GM18870 (cell line): Measurements from ENCODE around the gene ATP10B.

Experiments
- ATAC-seq: cut with Tn5 transposase; IDR thresholded peaks from one replicate; pipeline ENCODE4 v1.9.1; 2021; ENCODE audit warnings: moderate library complexity; ENCODE audit not compliant: unreplicated experiment

ATP10B gene

DNA sequence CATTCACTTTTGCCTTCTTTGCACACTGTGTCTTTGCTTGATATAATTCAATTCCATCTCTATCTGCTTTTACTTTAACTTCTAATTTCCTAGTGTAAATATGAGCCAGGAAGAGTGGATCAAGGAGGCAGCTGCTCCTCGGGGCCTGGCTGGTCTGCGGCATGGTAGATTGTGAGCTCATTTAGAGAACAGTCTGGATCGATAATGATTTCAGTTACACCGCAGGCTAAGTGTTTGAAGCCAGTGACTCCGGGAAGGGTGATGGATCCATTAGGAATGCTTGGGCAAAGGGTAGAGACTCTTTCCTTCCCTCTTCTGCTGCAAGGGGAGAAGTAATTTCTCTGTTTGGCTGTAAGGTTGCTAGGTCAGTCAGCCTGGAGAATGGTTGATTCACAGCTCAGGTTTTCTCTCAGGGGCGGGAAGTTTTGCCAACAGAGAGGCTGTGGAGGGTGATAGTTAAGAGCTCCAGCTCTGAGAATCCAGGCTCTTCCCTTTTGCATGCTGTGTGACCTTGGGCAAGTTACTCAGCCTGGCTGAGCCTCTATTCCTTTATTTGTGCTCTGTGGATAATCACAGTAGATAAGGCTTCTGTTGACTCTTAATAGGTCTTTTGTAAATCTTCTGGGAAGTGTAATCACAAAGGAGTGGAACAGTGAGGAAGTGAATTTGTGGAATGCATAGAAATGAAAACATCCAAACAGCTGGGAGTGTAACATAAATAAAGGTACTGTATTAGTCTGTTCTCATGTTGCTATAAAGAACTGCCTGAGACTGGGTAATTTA, 331.2 kb downstream of the ATP10B start:
- no peak for ATAC-seq

DNA sequence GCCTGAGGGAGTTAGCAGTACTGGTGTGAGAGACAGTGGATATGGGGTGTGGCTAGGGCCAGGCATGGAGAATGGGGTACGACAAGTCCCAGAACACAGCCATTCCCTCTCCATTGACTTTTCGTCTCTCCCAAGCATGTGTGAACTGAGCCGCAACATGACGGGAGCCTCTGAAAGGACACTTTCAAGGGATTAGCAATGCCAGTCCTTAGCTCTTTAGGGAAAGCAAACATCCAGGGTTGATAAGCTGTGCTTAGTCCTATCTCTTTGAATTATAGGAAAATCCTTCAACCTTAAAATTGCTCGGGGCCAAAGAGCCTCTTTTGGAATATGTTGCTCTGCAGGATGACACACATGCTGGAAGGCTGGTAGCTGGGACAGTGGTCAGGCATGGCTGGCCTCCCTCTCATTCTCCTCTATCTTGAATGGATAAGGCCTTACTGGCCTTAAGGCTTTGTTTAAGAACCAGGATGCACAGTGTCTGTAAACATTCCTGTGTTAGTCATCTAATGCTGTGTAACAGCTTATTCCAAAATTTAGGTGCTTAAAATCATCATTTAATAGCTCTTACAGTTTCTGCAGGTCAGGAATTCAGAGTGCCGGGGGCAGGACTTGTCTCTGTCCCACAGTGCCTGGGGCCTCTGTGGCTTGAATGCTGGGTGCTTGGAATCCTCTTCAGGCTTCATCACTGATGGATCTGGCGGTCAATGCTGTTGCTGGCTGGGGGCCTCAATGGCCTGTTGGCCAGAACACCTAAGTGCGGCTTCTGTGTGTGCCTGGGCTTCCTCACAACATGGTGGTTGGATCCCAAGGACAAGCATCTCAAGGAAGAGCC, 335.1 kb downstream of the ATP10B start:
- no peak for ATAC-seq

DNA sequence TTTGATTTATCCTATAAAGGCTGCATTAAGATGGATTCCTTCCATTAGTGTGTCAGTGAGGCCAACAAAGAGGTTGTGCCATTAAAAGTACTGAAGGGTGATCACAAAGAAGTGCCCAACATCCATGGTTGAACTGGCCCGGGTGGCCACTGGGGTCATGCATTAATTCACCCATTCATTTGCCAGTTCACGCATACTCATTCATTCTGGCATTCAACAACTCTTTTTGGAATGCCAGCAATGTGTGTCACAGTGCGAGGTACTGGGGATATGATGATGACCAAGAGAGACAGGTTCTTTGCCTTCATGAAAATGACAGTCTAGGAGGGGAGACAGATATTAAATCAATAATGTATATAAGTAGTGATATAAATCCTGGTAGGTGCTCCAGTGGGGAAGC, 337.1 kb downstream of the ATP10B start:
- ATAC-seq: no peak

DNA sequence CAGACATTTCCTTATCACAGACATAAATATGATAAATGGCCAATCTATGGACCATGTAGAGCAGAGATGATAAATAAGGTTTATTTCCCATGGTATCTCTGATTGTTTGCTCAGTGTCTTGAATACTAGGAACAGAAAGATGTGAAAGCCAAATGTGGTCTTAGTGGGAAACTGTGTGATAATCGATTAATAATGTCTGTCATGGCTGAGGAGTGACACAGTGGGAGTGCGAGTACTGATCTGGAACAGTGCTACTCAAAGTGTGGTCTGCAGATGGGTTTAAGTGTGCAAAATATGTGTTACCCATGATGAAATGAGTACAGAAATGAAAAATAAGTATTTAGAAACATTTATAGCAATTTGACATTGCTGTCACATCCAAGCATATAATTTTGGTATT, 337.8 kb downstream of the ATP10B start:
- ATAC-seq: no peak

DNA sequence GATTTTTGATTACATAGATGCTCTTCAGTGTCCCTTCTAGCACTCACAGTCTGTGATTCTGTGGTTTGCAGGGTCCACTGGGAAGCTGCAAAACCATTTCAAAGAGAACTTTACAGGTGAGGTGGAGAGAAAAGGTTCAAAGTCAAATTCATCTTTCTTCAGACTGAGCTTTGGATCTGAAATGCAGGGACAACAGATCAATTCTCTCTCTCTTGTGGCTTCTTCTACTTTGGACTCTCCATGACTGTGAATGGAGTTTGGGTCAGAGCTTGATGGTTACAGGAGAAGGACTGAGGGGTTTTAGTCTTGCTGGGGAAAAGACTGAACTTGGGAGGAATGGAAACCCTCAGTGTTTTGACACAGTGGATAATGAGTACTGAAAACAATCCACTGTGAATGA, 338.5 kb downstream of the ATP10B start:
- ATAC-seq: no peak
